HUES48 (cell line): ENCODE data around the gene CLEC1A.

Experiments used
- H3K27ac ChIP-seq: one replicate; pipeline ENCODE4 v1.7.0; 2013; ENCODE audit warnings: low read depth, low read length, inconsistent platforms
- H3K27me3 ChIP-seq: 2 replicates; pipeline ENCODE4 v1.6.1; 2013; ENCODE audit warnings: mild to moderate bottlenecking, low read length; ENCODE audit not compliant: control insufficient read depth, insufficient read depth
- H3K36me3 ChIP-seq: 2 replicates; pipeline ENCODE4 v1.6.1; 2013; ENCODE audit warnings: low read length; ENCODE audit not compliant: control insufficient read depth, insufficient read depth
- H3K4me1 ChIP-seq: 2 replicates; pipeline ENCODE4 v1.6.1; 2013; ENCODE audit warnings: mild to moderate bottlenecking, low read length; ENCODE audit not compliant: control insufficient read depth, insufficient read depth
- H3K4me3 ChIP-seq: 2 replicates; pipeline ENCODE4 v1.5.1; 2013; ENCODE audit warnings: mild to moderate bottlenecking, low read depth, low read length
- H3K9ac ChIP-seq: 2 replicates; pipeline ENCODE4 v1.6.1; 2013; ENCODE audit warnings: mild to moderate bottlenecking, low read depth, low read length, moderate library complexity
- H3K9me3 ChIP-seq: 2 replicates; pipeline ENCODE4 v1.6.1; 2013; ENCODE audit warnings: low read length; ENCODE audit not compliant: control insufficient read depth, insufficient read depth

CLEC1A gene

GRCh38 chr12:10101042-10101579 lies 2.3 kb upstream of the CLEC1A start:
- no peak overlapping the region for H3K9ac ChIP-seq
- H3K36me3 ChIP-seq, result no peaks in the 10 kb centered on the region
- H3K4me1 ChIP-seq, result peaks cover 9% of the 10 kb centered on the region
- H3K4me3 ChIP-seq, result no peak overlapping the region
- no peaks in the 10 kb centered on the region for H3K9me3 ChIP-seq
- no peaks in the 10 kb centered on the region for H3K27me3 ChIP-seq
- no peak overlapping the region for H3K27ac ChIP-seq

DNA sequence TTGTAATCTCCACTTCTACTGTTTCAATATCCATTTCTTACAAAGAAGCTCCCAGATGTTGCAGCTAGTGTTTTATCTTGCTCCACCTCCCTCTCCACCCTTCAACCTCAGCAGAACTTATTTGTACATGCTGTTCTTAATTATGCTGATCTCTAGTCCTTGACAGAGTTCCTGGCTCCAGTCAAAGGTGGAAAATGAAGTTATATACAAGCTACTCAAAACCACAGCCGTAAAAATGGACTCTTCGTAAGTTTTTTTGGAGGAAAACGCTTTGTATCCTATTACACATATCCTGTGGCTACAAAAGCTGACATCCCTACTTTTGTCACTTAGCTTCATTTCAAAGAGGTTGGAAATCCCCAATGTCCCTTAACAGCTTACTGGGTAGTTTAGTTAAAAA lies 1.3 kb downstream of the CLEC1A start:
- Histone ChIP-seq H3K9ac (no peak overlapping the region), H3K4me1 (peaks cover 9% of the 10 kb centered on the region), H3K4me3 (no peak overlapping the region), H3K36me3 (no peaks in the 10 kb centered on the region), H3K27ac (no peak overlapping the region), H3K27me3 (no peaks in the 10 kb centered on the region), H3K9me3 (no peaks in the 10 kb centered on the region)

DNA sequence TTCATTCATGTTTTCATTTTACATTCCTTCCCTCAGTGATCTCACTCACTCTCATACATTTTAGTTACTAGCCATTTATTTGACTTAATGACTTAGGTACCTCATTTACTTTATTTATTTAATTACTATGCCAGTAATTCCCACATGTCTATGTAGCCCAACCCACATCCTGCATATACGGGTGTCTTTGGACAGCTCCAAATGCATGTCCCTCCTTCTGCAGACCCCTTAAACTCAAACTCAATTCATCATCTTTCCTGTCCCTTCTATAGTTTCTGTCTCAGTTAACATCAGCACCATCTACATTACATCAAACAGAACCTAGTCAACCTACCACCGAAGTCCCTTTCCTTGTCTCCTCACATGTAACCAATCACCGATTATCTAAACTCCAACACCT lies 2.8 kb downstream of the CLEC1A start:
- no peaks in the 10 kb centered on the region for H3K27me3 ChIP-seq

GRCh38 chr12:10094646-10095395 lies 4.0 kb downstream of the CLEC1A start:
- Histone ChIP-seq H3K27me3 (no peaks in the 10 kb centered on the region), H3K9me3 (no peaks in the 10 kb centered on the region), H3K27ac (no peak overlapping the region), H3K4me1 (peaks cover 13% of the 10 kb centered on the region), H3K4me3 (no peak overlapping the region), H3K36me3 (no peaks in the 10 kb centered on the region), H3K9ac (no peak overlapping the region)

More for the DNA sequence above, 2.8 kb downstream of the CLEC1A start:
- no peaks in the 10 kb centered on the region for H3K36me3 ChIP-seq
- no peak overlapping the region for H3K27ac ChIP-seq
- H3K9me3 ChIP-seq, result no peaks in the 10 kb centered on the region
- H3K9ac ChIP-seq, result no peak overlapping the region
- H3K4me3 ChIP-seq, result no peak overlapping the region
- peaks cover 9% of the 10 kb centered on the region for H3K4me1 ChIP-seq

- no peak overlapping the region for H3K27ac ChIP-seq
- H3K36me3 ChIP-seq, result no peaks in the 10 kb centered on the region
- H3K9me3 ChIP-seq, result no peaks in the 10 kb centered on the region
- no peak overlapping the region for H3K4me3 ChIP-seq
- H3K9ac ChIP-seq, result no peak overlapping the region
- H3K27me3 ChIP-seq, result no peaks in the 10 kb centered on the region
- peaks cover 11% of the 10 kb centered on the region for H3K4me1 ChIP-seq
Measured at GRCh38 chr12:10088955-10089900, 9.6 kb downstream of the CLEC1A start.

GRCh38 chr12:10088031-10088430 lies 10.8 kb downstream of the CLEC1A start:
- H3K9ac ChIP-seq, result no peak overlapping the region
- no peaks in the 10 kb centered on the region for H3K27me3 ChIP-seq
- H3K4me3 ChIP-seq, result no peak overlapping the region
- no peaks in the 10 kb centered on the region for H3K9me3 ChIP-seq
- peaks cover 11% of the 10 kb centered on the region for H3K4me1 ChIP-seq
- no peaks in the 10 kb centered on the region for H3K36me3 ChIP-seq
- H3K27ac ChIP-seq, result no peak overlapping the region

DNA sequence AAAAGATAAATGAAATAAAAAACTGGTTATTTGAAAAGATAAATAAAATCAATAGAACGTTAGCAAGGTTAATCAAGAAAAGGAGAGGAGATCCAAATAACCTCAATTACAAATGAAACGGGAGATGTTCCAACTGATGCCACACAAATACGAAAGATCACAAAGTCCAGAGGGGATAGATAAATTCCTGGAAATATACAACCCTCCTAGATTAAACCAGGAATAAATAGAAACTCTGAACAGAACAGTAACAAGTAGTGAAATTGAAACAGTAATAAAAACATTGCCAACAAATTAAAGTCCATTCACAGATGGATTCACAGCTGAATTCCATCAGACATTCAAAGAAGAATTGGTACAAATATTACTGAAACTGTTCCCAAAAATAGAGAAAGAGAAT lies 12.4 kb downstream of the CLEC1A start:
- H3K27ac ChIP-seq, result no peak overlapping the region
- H3K4me3 ChIP-seq, result no peak overlapping the region
- no peaks in the 10 kb centered on the region for H3K9me3 ChIP-seq
- H3K4me1 ChIP-seq, result peaks cover 11% of the 10 kb centered on the region
- no peaks in the 10 kb centered on the region for H3K36me3 ChIP-seq
- H3K27me3 ChIP-seq, result no peaks in the 10 kb centered on the region
- no peak overlapping the region for H3K9ac ChIP-seq

DNA sequence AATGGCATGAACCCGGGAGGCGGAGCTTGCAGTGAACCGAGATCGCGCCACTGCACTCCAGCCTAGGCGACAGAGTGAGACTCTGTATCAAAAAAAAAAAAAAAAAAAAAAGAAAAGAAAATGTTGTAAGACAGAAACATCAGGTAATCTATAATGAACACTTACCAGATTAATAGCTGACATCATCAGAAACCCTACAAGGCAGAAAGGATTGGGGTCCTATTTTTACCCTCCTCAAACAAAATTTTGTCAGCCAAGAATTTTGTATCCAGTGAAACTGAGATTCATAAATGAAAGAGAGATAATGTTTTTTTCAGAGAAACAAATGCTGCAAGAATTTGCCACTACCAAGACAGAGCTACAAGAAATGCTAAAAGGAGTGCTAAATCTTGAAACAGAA lies 14.1 kb downstream of the CLEC1A start:
- Histone ChIP-seq H3K4me1 (peaks cover 7% of the 10 kb centered on the region), H3K4me3 (no peak overlapping the region), H3K27ac (no peak overlapping the region), H3K9ac (no peak overlapping the region), H3K36me3 (no peaks in the 10 kb centered on the region), H3K27me3 (no peaks in the 10 kb centered on the region), H3K9me3 (no peaks in the 10 kb centered on the region)

DNA sequence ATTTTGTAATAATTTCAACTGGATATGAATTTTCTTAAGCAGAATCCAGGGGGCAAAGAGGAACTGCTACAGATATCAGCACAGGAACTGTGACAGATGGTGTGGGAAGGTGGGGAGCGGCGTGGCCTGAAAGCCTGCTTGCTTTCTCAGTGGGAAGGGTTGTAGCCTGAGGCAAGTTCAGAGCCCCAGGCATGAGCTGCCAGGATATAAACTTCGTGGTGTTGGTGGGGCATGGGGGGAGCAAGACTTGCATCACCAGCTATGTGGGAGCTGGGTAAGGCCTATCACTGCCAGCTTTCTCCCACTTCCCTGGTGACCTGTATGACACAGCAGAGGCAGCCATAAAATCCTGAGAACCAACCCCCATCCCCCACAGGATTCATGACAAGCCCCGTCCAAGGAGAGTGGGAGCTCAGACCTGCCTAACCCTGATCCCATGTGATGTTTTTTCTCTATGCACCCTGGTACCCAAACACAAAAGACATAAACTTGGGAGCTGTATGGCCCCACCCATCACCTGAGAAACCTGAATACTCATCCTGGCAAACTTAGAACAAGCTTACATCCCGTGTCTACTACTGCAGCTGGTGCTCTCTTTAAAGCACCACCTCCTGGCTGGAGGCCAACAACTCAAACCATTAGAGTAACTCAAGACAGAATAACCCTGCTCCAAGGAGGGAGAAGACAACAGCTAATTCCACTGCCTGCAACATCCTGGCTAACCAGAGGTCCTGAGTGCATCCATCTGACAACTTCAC lies 16.5 kb downstream of the CLEC1A start:
- Histone ChIP-seq H3K4me1 (no peaks in the 10 kb centered on the region), H3K36me3 (no peaks in the 10 kb centered on the region), H3K9me3 (no peaks in the 10 kb centered on the region), H3K4me3 (no peak overlapping the region), H3K27me3 (no peaks in the 10 kb centered on the region), H3K9ac (no peak overlapping the region), H3K27ac (no peak overlapping the region)

GRCh38 chr12:10075451-10075850 lies 23.3 kb downstream of the CLEC1A start:
- Histone ChIP-seq H3K36me3 (no peaks in the 10 kb centered on the region), H3K27me3 (no peaks in the 10 kb centered on the region), H3K4me1 (no peaks in the 10 kb centered on the region), H3K4me3 (no peak overlapping the region), H3K27ac (no peak overlapping the region), H3K9me3 (no peaks in the 10 kb centered on the region), H3K9ac (no peak overlapping the region)
